Activated CD4-positive, alpha-beta T cell treated with anti-CD3 and anti-CD28 coated beads, Interleukin-2, amount 50 U/mL, for 1 hour (primary cell): Measurements from ENCODE around the gene DSEL.

ENCODE experiments used
- DNase-seq: peaks from one replicate; pipeline ENCODE4 v3.0.0-alpha.2; 2020

DSEL gene

GRCh38 chr18:67500522-67501205 lies 15.9 kb downstream of the DSEL start:
- DNase-seq: no peak

GRCh38 chr18:67496469-67496868 lies 20.1 kb downstream of the DSEL start:
- no peak for DNase-seq

GRCh38 chr18:67486534-67486933 lies 30.0 kb downstream of the DSEL start:
- DNase-seq: no peak

- DNase-seq: no peak
Observed at GRCh38 chr18:67485655-67486054, 30.9 kb downstream of the DSEL start.

GRCh38 chr18:67484458-67484857 lies 32.1 kb downstream of the DSEL start:
- DNase-seq: no peak

DNA sequence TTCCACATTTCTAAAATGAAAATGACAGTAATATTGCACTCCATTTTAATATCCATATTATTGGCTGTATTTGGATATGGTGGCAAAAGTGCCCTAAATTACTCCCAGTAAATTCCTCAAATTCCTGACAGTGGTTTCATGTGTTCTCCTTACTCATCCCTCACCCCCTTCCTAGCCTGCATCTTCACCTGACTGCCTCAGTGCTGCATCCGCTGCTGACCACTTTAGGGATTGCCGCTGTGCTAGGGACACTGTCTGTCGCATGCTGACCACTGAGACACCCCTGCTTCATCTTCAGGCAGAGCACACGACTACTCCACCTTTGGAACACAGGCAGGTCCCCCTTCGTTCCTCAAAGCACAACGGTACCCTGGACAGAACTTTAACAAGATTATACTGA lies 32.6 kb downstream of the DSEL start:
- no peak for DNase-seq

DNA sequence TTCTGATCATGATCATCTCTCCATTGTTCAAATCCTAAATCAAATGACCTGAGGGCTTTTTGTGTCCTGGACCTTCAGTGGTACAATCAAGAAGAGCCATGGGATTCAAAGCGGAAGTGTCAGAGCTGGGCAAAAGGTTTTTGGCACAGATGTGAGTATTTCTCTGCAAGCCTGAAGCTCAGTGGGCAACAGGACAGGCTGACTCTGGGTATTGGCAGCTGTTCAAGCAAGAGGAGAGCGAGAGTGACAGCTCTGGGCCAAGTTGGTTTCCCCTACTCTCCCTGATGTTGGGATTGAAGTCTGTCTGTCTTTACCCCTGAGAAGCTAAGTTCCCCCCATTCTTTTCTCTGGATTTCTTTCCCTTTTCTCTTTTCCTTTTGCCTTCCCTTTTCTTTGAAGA lies 33.3 kb downstream of the DSEL start:
- DNase-seq: no peak

DNA sequence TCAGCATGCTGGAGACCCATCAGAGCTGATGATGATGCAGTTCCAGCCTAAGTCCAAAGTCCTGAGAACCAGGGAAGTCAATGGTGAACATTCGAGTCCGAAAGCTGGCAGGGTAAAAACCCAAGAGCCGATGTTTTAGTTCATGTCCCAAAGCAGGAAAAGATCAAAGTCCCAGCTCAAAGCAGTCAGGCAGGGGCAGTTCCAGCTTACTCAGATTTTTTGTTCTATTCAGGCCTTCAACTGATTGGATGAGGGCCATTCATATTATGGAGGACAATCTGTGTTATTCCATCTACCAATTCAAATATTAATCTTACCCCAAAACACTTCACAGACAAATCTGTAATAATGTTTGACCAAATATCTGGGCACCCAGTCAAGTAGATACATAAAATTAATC lies 38.3 kb downstream of the DSEL start:
- DNase-seq: no peak

GRCh38 chr18:67477522-67477921 lies 39.0 kb downstream of the DSEL start:
- no peak for DNase-seq

- DNase-seq: no peak
Observed at GRCh38 chr18:67476585-67476984, 39.9 kb downstream of the DSEL start.

- no peak for DNase-seq
Observed at GRCh38 chr18:67475673-67476072, 40.8 kb downstream of the DSEL start.

DNA sequence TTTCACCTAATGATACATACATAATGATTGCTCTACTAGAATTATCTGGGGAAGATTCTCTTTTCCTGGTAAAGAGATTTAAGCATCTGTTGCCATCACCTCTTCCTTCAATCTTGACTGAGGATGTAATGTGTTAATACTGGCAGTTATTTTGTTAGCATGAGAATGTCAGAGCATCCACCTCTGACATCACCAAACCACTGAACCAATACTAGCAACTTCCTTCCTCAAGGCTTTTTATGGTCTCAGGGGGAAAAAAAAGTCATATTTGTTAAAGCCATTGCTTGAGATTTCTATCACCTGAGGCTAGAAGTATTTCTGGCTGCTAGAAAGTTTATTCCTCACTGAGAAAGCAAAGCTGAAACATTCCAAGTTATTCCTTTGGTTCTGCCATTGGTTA lies 48.5 kb downstream of the DSEL start:
- DNase-seq: no peak

GRCh38 chr18:67467188-67467587 lies 49.3 kb downstream of the DSEL start:
- DNase-seq: no peak

GRCh38 chr18:67464499-67464898 lies 52.0 kb downstream of the DSEL start:
- no peak for DNase-seq

- no peak for DNase-seq
Observed at GRCh38 chr18:67463829-67464228, 52.7 kb downstream of the DSEL start.

- DNase-seq: no peak
Observed at GRCh38 chr18:67456711-67457110, 59.8 kb downstream of the DSEL start.
